HG02678 (cell line): Measurements from ENCODE around the gene BATF3.
"Not testable (repeated sequence)": the region's sequence is repeated elsewhere in the genome, so short reads cannot be mapped to it uniquely, and the experiment has no call there.

ENCODE experiments used
- ATAC-seq: cut with Tn5 transposase; IDR thresholded peaks from one replicate; pipeline ENCODE4 v1.9.1; 2021; ENCODE audit warnings: mild to moderate bottlenecking, moderate library complexity; ENCODE audit not compliant: unreplicated experiment

BATF3 gene

GRCh38 chr1:212664409-212665199 is 35.0 kb downstream of the BATF3 start:
- ATAC-seq: no peak

- not testable (repeated sequence) for ATAC-seq
Observed at GRCh38 chr1:212658250-212658649, 41.4 kb downstream of the BATF3 start.

- ATAC-seq: no peak
Observed at GRCh38 chr1:212656730-212657129, 42.9 kb downstream of the BATF3 start.

- no peak for ATAC-seq
Observed at GRCh38 chr1:212655668-212656440, 43.8 kb downstream of the BATF3 start.

GRCh38 chr1:212652609-212653008 is 47.0 kb downstream of the BATF3 start:
- ATAC-seq: no peak

GRCh38 chr1:212651977-212652376 is 47.7 kb downstream of the BATF3 start:
- ATAC-seq: no peak

- ATAC-seq: no peak
Observed at GRCh38 chr1:212651521-212651920, 48.1 kb downstream of the BATF3 start.

GRCh38 chr1:212650228-212650627 is 49.4 kb downstream of the BATF3 start:
- no peak for ATAC-seq

- no peak for ATAC-seq
Observed at GRCh38 chr1:212649020-212649419, 50.6 kb downstream of the BATF3 start.

GRCh38 chr1:212648431-212648830 is 51.2 kb downstream of the BATF3 start:
- ATAC-seq: no peak

- no peak for ATAC-seq
Observed at GRCh38 chr1:212647004-212647403, 52.6 kb downstream of the BATF3 start.

- ATAC-seq: no peak
Observed at GRCh38 chr1:212646588-212646987, 53.1 kb downstream of the BATF3 start.

GRCh38 chr1:212645546-212646543 is 53.8 kb downstream of the BATF3 start:
- no peak for ATAC-seq

GRCh38 chr1:212644866-212645545 is 54.6 kb downstream of the BATF3 start:
- no peak for ATAC-seq

GRCh38 chr1:212643877-212644276 is 55.8 kb downstream of the BATF3 start:
- ATAC-seq: no peak

- no peak for ATAC-seq
Observed at GRCh38 chr1:212641956-212642355, 57.7 kb downstream of the BATF3 start.

- ATAC-seq: no peak
Observed at GRCh38 chr1:212640223-212640878, 59.3 kb downstream of the BATF3 start.

- not testable (repeated sequence) for ATAC-seq
Observed at GRCh38 chr1:212639524-212639923, 60.1 kb downstream of the BATF3 start.

GRCh38 chr1:212638492-212639151 is 61.0 kb downstream of the BATF3 start:
- ATAC-seq: no peak
